ENCODE data around the gene SLC35F3.
"Not testable (repeated sequence)": the region's sequence is repeated elsewhere in the genome, so short reads cannot be mapped to it uniquely, and the experiment has no call there.

Gene SLC35F3

DNA sequence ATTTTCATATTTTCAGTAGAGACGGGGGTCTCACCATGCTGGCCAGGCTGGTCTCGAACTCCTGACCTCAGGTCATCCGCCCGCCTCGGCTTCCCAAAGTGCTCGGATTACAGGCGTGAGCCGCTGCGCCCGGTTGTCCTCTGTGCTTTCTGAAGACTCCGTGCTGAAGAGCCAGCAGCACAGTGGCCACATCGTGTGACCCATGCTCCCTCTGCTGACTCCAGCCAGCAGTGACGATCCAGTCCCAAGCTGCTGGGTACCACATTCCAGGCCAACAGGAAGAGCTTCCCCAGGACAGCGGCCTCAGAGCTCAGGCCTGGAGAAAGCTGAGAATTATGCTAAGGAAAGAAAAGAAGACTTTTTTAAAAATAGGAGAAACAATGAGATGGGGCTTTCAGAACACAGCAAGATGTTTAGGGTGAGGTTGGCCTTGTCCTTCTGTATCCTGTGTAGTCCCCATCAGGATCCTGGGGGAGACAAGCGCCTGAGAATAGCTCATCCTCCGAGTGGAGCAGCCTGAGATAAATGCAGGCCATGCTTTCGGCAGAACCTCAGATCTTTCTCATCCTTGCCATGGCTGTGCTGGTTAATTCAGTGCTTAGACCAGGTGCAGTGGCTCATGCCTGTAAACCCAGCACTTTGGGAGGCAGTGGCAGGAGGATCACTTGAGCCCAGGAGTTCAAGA lies 207.1 kb downstream of the SLC35F3 start:
- no peak for DNase-seq

DNA sequence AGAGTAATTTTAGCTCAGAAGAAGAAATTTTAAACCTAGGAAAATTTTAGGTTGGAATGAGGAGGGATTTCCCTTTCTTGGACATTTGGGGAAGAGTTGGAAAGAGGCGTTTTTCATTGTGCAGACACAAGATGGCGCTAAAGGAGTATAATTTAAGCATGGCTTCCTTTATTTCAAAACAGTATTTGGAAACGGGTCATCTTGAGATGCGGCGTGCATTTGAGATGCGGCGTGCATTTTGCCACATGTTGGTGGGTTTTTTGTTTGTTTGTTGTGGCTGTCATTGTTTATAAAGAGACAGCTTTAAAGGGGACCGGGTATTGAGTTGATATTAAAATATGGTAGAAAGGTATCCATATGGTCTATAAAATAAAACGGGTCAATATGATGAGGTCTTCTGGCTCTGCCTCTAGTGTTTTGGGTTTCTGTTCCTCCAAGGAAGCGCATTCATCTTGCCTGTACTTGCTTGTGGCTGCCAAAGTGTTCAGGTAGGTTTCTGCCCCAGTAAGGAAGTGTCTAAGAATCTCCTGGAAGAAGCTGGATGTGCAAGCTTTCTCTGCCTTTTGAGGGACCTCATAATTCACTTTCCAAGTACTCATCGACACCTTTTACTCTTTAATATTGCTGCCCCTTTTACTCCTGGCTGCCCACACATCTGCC lies 210.3 kb downstream of the SLC35F3 start:
- no peak for DNase-seq

DNA sequence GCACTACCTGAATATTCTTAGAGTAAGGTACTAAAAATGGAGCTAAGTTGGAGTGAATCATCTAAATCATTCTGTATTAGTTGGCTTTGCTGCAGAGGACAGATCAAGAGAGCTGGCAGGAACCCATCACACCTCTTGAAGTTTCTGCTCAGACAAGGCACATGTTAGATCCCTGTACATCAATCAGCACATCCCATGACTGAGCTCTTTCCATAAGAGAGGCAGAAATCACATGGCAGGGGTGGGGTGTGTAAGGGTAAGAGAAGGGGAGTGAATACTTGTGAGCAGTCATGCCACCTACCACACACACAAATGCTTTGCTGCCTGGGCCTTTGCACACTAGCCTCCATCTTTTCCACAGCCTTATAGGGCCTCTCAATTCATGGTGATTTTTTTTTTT lies 214.4 kb downstream of the SLC35F3 start:
- DNase-seq: no peak

DNA sequence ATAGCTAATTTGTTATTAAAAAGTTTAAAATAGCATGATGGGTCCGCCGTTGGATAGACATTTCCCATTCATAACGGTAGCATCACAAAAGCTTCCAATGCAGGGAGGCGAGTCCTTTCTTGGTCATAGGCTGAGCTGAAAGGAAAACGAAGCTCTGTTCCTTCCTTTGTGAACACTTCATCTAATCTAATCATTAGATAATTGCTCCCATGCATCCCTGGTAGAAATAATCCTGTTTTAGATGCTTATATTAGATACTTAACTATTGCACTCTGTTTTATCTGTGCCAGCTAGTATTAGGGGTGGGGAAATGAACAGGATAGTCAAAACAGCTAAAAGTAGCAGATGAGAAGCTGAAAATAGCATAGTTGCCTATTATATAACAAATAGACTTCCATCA lies 215.0 kb downstream of the SLC35F3 start:
- no peak for DNase-seq

DNA sequence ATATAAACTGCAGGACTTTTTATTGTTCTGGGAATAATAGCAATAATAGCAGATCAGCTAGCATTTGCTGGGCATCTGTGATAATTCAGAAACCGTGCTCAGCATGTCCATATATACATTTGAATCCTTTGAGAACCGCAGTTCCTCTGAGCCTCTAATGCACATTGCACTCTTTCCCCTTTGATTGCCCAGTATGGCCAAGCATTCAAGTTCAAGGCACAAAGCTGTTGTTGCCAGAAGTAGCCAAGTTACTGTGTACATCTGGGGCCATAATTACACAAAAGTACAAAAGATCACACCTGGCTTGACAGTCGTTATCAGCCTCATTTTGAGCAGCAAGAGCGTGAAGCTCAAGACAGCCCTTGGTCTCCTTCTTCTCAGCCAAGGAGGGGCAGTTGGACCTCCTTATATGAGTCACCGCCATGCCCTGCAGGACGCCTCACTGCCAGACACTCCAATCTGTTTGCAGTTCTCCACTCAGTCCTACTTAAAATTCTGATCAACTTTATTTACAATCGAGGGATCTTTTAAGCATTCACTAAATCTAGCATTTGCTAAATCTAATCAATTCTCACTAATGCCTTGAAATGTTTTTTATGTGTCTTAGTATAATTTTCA lies 216.0 kb downstream of the SLC35F3 start:
- DNase-seq: no peak

DNA sequence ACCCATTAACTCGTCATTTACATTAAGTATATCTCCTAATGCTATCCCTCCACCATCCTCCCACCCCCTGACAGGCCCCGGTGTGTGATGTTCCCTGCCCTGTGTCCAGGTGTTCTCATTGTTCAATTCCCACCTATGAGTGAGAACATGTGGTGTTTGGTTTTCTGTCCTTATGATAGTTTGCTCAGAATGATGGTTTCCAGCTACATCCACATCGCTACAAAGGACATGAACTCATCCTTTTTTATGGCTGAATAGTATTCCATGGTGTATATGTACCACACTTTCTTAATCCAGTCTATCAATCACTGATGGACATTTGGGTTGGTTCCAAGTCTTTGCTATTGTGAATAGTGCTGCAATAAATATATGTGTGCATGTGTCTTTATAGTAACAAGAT lies 217.2 kb downstream of the SLC35F3 start:
- not testable (repeated sequence) for DNase-seq

DNA sequence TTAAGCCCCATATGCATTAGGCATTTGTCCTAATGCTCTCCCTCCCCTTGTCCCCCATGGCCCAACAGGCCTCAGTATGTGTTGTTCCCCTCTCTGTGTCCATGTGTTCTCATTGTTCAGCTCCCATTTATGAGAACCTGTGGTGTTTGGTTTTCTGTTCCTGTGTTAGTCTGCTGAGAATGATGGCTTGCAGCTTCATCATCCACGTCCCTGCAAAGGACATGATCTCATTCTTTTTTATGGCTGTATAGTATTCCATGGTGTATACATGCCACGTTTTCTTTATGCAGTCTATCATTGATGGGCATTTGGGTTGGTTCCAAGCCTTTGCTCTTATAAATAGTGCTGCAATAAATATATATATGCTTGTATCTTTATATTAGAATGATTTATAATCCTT lies 218.1 kb downstream of the SLC35F3 start:
- DNase-seq: not testable (repeated sequence)

DNA sequence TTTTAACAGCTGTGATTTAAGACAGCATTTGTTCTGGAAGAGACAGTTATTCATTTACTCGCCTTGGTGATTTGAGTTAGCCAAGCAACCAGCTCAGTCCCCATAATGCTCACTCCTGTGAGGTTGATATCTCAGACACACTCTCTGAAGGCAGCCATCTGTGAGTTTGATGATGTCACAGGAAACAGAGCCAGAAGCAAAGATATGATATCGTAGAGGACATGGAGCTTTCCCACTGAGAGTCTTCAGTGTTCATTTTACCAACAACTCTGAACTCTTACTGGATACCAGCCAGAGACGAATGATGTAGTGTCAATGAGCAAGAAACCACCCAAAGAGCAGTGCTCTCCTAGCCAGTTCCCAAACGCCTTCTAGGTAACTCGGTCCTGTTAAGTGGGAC lies 219.4 kb downstream of the SLC35F3 start:
- DNase-seq: no peak

DNA sequence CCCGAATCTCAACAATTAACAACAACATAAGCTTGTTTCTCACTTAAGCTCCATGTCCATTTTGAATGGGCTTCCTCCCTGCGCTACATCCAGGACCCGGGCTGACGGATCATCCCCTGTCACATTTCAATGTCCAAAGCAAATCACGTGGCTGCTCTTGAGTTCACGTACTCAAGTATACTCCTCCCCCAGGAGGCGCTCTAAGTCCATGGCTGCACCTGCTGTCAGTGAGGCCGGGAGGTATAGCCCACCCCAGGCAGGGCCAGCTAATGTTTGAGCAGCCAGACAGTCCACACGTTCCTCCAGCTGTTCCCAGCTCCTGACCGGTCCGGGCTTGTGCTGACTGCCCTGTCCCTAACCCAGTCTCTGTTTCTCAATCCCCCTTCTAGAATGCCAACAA lies 220.8 kb downstream of the SLC35F3 start:
- DNase-seq: no peak

DNA sequence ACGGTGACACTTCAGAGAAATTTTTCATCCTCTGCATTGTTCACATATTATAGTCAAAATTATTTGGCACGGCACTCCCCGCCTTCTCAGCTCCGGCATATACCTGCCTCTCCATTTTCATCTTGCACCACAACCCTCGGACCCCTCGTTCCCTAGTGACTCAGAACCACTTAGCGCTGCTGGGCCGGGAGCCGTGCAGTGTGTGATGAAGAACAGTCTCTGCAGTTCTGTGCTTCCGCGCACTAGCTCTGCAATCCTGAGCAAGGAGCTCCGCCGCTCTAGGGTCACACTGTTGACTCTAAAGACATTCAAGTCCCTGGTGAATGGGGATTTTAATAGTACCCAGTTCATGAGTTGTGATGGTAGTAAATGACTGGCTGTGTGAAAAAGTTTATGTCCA lies 221.2 kb downstream of the SLC35F3 start:
- no peak for DNase-seq

DNA sequence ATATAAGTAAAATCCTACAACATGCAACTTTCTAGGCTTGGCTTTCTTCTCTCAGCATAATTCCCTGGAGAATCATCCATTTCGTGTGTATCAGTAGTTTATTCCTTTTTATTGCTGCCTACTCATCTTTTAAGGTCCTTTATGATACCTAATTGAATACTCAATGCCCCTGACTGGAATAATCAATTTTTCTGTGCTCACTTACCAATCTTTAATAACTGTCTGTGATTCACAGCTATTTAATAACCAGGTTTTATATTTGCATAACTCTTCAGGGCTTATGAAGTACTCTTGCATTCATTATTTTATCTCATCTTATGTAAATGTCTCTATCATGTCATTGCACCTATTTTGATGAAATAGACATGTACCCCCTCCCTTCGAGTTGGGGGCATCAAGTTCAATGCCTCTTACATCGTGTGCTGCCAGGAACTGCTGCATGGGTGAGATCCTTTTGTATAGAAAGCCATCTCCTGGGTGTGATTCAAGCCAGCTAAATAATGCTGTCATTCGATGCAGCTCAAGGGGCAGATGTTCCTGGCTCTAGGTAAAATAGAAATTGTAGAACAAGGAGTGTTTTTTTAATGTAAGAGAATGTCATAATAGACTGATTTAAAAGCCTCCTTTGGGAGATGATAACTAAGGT lies 222.7 kb downstream of the SLC35F3 start:
- DNase-seq: no peak

DNA sequence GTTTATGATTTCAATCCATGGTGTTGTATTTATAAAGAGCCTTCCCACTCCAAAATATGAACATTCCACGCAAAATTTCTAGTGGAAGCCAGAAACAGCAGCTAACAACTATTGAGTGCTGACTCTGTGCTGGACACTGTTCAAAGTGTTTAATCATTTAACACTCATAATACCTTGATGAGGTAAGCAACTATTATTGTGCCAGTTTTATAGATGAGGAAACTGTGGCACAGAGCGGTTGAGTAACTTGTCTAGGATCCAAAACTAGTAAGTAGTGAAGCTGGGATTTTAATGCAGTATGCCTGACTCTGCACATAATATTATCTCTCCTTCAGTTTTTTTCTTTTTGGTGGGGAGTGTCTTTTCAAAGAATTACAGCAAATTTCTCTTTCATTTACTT lies 228.3 kb downstream of the SLC35F3 start:
- no peak for DNase-seq

DNA sequence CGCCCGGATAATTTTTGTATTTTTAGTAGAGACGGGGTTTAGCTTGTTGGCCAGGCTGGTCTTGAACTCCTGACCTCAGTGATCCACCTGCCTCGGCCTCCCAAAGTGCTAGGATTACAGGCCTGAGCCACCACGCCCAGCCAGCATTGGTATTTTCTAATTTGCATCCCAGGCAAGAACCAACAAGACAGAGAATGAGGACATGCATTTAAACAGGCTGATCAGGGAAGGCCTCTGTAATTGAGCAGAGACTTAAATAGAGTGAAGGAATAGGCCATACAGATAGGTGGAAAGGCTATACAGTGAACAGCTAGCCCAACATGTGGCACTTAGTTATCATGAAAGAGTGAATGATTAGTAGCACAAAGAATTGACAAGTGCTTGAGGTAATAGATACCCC lies 230.4 kb downstream of the SLC35F3 start:
- DNase-seq: no peak

DNA sequence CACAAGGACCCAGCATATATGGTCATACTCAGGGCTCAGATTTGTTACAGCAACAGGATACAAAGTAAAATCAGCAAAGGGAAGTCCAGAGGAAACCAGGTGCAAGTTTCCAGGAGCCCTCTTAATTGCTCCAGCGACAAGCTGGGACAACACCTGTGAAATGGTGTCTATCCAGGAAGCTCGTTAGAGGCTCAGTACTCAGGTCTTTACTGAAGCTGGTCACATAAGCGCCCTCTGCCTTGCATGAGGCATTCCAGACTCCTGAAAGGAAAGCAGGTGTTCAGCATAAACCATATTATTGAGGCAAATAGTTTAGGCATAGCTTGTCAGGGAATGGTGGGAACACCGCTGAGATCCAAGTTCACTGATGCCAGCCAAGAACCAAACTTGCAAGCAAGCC lies 231.0 kb downstream of the SLC35F3 start:
- DNase-seq: no peak

DNA sequence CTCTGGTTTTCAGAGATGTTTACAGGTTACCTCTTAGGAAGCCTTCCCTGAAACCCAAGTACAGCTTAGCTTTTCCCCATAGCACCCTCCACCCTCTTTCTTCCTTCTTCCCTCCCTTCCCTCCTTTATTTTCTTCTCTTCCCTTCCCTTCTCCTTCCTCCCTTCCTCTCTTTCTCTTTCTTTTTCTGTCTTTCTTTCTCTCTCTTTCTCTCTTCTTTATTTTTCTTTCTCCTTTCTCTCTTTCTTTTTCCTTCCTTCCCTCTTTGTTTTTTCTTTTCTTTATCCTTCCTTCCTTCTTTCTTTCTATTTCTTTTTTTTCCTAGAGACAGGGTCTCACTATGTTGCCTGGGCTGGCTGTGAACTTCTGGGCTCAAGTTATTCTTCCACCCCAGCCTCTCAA lies 231.6 kb downstream of the SLC35F3 start:
- no peak for DNase-seq

DNA sequence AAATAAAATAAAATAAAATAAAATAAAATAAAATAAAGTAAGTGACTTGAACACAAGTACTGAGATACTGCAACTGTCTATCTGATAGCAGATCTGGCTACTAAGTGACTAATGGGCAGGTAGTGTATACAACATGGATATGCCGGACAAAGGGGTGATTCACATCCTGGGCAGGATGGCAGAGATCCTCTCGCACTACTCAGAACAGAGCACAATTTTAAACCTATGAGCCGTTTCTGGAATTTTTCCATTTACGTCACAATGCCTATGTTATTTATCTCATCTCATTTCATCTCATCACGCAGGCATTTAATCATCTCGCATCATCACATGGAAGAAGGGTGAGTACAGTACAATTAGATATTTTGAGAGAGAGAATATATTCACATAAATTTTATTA lies 235.5 kb downstream of the SLC35F3 start:
- no peak for DNase-seq

DNA sequence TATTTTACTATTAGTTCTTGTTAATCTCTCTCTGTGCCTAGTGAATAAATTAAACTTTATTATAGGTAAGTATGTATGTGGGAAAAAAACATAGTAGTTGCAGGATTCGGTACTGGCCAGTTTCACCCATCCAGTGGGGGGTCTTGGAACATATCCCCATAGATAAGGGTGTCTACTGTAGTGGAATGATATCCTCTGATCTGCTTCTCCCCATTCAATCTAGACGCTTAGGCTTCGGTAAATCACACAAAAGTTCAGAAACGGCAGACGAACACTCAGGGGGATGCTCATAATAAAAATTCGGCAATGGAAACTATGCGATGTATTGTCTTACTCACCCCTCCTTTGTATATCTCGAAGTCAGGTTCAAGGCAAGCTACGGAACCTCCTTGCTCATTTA lies 235.9 kb downstream of the SLC35F3 start:
- DNase-seq: no peak

DNA sequence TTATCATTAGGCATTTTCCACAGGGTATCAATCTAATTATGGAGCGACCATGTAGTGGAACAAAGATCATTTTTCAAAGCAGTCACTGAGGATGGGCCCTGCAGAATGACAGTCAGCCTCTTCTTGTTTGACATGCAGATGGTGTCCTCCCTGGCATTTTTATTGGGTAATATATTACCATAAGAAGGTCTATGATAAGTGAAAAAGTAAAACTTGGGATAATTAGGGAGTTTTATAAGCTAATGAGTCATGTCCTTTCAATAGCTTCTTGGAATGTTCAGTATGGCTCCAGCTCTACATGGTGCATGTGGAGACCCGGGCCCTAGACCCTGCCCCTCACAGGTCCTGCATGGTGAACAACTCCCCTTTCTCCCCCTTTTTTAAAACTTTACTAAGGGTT lies 236.5 kb downstream of the SLC35F3 start:
- no peak for DNase-seq

DNA sequence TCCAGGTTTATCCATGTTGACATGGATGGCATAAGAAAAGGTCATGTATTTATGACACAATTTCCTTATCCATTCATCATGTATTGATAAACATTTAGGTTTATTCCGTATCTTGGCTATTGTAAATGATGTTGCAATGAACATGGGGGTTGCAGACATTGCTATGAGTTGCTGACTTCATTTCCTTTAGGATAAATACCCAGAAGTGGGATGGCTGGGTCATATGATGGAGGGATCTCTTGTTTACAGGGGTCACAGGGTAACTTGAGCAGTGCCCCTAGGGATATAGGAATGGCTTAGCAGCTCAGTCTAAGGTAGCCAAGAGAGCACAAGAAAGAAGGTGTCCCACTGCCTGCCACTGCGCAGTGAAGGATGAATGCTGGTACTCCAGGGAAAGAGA lies 239.2 kb downstream of the SLC35F3 start:
- DNase-seq: no peak

DNA sequence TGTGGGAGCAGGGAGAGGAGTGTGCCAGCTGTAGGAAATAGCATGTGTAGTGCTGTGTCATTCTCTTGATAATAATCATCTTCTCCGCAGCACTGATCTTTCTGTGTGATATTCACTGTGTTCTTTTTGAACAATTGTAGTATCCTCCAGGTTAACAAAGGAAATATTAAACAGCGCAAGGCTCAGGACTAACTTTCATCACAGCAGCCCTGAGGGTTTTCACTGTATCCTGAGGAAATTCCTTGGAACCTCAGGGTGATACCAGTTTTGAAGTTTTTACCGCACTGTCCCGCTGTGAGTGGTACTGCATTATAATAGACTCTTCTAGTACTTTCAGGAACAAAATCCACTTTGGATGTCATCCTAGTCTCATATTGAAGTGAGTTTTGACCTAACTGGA lies 240.4 kb downstream of the SLC35F3 start:
- no peak for DNase-seq

DNA sequence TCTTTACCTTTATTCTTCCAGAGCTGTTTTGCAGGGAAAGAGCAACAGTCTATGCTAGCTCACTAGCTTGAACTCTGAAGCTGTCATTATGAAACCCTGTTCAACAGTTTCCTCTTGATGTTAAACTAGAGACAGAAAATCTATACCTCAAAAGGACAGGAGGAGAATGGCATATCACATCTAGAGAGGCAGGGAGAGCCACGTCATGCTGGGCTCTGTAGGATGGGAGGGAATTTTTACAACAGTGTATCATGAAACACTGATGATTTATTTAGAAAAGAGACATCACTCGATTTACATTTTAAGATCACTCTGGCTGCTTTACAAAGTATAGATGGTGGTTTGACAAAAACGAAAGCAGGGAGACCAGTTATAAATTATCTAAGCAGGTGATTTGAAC lies 243.9 kb downstream of the SLC35F3 start:
- DNase-seq: no peak

DNA sequence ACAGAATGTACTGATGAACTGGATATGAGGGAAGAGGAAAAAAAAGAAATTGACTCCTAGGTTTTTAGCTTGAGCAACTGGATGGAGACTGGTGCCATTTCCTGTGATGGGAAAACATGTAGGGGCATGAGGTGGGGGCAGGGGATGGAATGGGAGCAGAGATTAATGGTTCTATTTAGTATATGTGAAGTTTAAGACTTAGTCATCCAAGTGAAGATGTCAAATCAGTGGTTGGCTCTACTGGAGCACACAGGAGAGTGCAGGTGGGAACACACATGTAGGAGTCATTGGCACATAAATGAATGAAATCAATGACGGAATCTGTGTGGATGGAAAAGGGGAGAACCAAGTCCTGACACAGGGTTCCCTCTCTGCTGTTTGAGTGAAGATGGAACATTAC lies 244.3 kb downstream of the SLC35F3 start:
- no peak for DNase-seq

DNA sequence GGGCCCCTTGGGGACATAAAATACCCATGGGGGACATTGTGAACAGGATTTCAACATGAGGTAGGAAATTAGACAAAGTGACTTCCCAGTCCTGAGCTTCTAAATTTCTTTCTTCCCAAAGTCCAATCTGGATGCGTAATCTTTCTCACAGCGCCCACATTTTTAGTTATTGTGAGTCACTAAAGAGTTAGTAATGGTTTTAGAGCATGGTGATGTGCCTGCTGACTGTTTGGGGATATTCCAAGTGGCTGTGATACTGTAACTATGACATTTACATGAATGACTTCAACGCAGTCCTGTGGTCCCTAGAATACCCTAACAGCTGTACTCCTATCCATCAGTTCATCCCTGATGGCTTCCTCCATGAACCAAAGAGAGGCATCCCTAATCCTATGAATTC lies 244.7 kb downstream of the SLC35F3 start:
- DNase-seq: no peak

DNA sequence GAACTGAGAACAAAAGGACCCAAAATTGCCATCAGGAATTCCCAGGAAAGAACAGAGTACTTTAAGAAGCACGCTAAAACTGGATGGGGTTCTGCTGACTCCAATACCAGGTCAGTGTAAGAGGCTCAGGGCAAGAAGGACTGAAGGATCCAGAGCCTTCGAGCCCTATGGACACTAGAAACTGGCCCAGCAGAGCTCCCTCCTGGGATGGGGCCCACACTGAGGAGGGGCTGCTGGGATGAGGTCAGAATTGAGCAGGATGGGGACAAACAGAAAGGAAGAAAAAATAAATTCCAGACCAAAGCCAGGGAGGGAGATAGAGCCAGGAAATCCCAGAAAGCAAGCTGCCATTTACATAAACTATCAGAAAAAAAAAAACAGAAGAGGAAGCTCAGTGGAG lies 246.4 kb downstream of the SLC35F3 start:
- no peak for DNase-seq
